Mesenchymal stem cell (in vitro differentiated cells and primary cell): ENCODE data around the gene GSTA5.
"Not testable (repeated sequence)": the region's sequence is repeated elsewhere in the genome, so short reads cannot be mapped to it uniquely, and the experiment has no call there.

ENCODE experiments used
- DNase-seq: peaks from one replicate; pipeline ENCODE4 v3.0.0-alpha.2; 2013
- H2AFZ ChIP-seq: one replicate; pipeline ENCODE4 v1.6.1; 2013; ENCODE audit warnings: low read depth, mild to moderate bottlenecking, control low read depth, inconsistent platforms, low read length, moderate library complexity
- H2AK5ac ChIP-seq: 2 replicates; pipeline ENCODE4 v1.6.1; 2013; ENCODE audit warnings: low read length, moderate library complexity, mild to moderate bottlenecking, inconsistent platforms; ENCODE audit not compliant: severe bottlenecking
- H2BK120ac ChIP-seq: one replicate; pipeline ENCODE4 v1.6.1; 2013; ENCODE audit warnings: low read depth, mild to moderate bottlenecking, inconsistent platforms, low read length, moderate library complexity
- H2BK12ac ChIP-seq, 2 experiments: one replicate each; pipeline ENCODE4 v1.6.1; 2013; ENCODE audit warnings: inconsistent platforms in 2 of 2, low read length in 2 of 2, mild to moderate bottlenecking in 2 of 2, moderate library complexity in 2 of 2, control low read depth in 1 of 2
- H2BK15ac ChIP-seq: one replicate; pipeline ENCODE4 v1.6.1; 2013; ENCODE audit warnings: mild to moderate bottlenecking, low read depth, inconsistent platforms; ENCODE audit not compliant: poor library complexity, severe bottlenecking
- H2BK5ac ChIP-seq: 2 replicates; pipeline ENCODE4 v1.6.1; 2013; ENCODE audit warnings: low read depth, mild to moderate bottlenecking, low read length, control low read depth, inconsistent platforms; ENCODE audit not compliant: poor library complexity, severe bottlenecking
- H3K14ac ChIP-seq, 2 experiments: one replicate each; pipeline ENCODE4 v1.6.1; 2013; ENCODE audit warnings: inconsistent platforms in 2 of 2, low read length in 2 of 2, control low read depth in 1 of 2, mild to moderate bottlenecking in 1 of 2, moderate library complexity in 1 of 2
- H3K18ac ChIP-seq, 2 experiments: one replicate each; pipeline ENCODE4 v1.6.1; 2013; ENCODE audit warnings: inconsistent platforms in 2 of 2, low read length in 2 of 2, control low read depth in 1 of 2, low read depth in 1 of 2, mild to moderate bottlenecking in 1 of 2
- H3K23ac ChIP-seq, 2 experiments: one replicate each; pipeline ENCODE4 v1.6.1; 2013; ENCODE audit warnings: inconsistent platforms in 2 of 2, low read length in 2 of 2, mild to moderate bottlenecking in 2 of 2, moderate library complexity in 2 of 2, control low read depth in 1 of 2
- H3K27ac ChIP-seq: 2 replicates; pipeline ENCODE4 v1.5.1; 2013; ENCODE audit warnings: mild to moderate bottlenecking, moderate library complexity, low read length, control low read depth, inconsistent platforms; ENCODE audit not compliant: poor library complexity, severe bottlenecking
- H3K27me3 ChIP-seq, 2 experiments: 2 replicates each; pipeline versions ENCODE4 v1.6.1 to v1.7.0; 2013; ENCODE audit warnings: low read length in 2 of 2, mild to moderate bottlenecking in 2 of 2, moderate library complexity in 2 of 2, control low read depth in 1 of 2, inconsistent platforms in 1 of 2; ENCODE audit not compliant: control insufficient read depth in 1 of 2, insufficient read depth in 1 of 2
- H3K36me3 ChIP-seq, 2 experiments: 2 replicates each; pipeline versions ENCODE4 v1.6.1 to v1.7.0; 2013; ENCODE audit warnings: low read length in 2 of 2, control low read depth in 1 of 2, inconsistent platforms in 1 of 2, low read depth in 1 of 2, mild to moderate bottlenecking in 1 of 2; ENCODE audit not compliant: insufficient read depth in 2 of 2, control insufficient read depth in 1 of 2
- H3K4ac ChIP-seq, 2 experiments: one replicate each; pipeline ENCODE4 v1.6.1; 2013; ENCODE audit warnings: inconsistent platforms in 2 of 2, low read length in 2 of 2, mild to moderate bottlenecking in 2 of 2, moderate library complexity in 2 of 2, control low read depth in 1 of 2, low read depth in 1 of 2
- H3K4me1 ChIP-seq: 2 replicates; pipeline ENCODE4 v1.6.1; 2013; ENCODE audit warnings: low read depth, low read length, control low read depth; ENCODE audit not compliant: control insufficient read depth, insufficient read depth
- H3K4me2 ChIP-seq: 2 replicates; pipeline ENCODE4 v1.6.1; 2013; ENCODE audit warnings: low read length, mild to moderate bottlenecking, inconsistent platforms; ENCODE audit not compliant: poor library complexity, severe bottlenecking
- H3K4me3 ChIP-seq, 2 experiments: 2 replicates each; pipeline versions ENCODE4 v1.5.1 to v1.7.0; 2013; ENCODE audit warnings: low read length in 2 of 2, mild to moderate bottlenecking in 2 of 2, control low read depth in 1 of 2, low read depth in 1 of 2; ENCODE audit not compliant: insufficient read depth in 1 of 2
- H3K79me1 ChIP-seq: replicated peaks from 2 replicates; pipeline ENCODE4 v1.6.1; 2013; ENCODE audit warnings: mild to moderate bottlenecking, control low read depth, low read length, inconsistent platforms; ENCODE audit not compliant: poor library complexity, severe bottlenecking
- H3K9ac ChIP-seq: 2 replicates; pipeline ENCODE4 v1.7.0; 2013; ENCODE audit warnings: mild to moderate bottlenecking, low read length, moderate library complexity
- H3K9me3 ChIP-seq: 2 replicates; pipeline ENCODE4 v1.7.0; 2013; ENCODE audit warnings: mild to moderate bottlenecking, low read length; ENCODE audit not compliant: control insufficient read depth
- H4K8ac ChIP-seq: one replicate; pipeline ENCODE4 v1.6.1; 2013; ENCODE audit warnings: inconsistent platforms, mild to moderate bottlenecking, low read length, moderate library complexity
- H4K91ac ChIP-seq: one replicate; pipeline ENCODE4 v1.6.1; 2013; ENCODE audit warnings: mild to moderate bottlenecking, low read length, inconsistent platforms
- WGBS: methylation state at CpG from one replicate; pipeline ENCODE4 v1.1.7; 2013; ENCODE audit warnings: mixed read lengths; 5-methylcytosine and 5-hydroxymethylcytosine counted together

Gene GSTA5

GRCh38 chr6:52868899-52869298 lies 28.3 kb upstream of the GSTA5 start:
- not testable (repeated sequence) for H2BK15ac ChIP-seq, DNase-seq, H4K91ac ChIP-seq, H3K9me3 ChIP-seq, H2AFZ ChIP-seq, H4K8ac ChIP-seq, H3K23ac ChIP-seq, H2AK5ac ChIP-seq, H3K9ac ChIP-seq, H3K79me1 ChIP-seq, H3K27ac ChIP-seq, H3K4ac ChIP-seq, H3K18ac ChIP-seq, H2BK120ac ChIP-seq, H3K14ac ChIP-seq, H3K36me3 ChIP-seq, H3K4me1 ChIP-seq, H2BK5ac ChIP-seq, H3K4me3 ChIP-seq, H3K4me2 ChIP-seq, H2BK12ac ChIP-seq, H3K27me3 ChIP-seq
- WGBS = 80% methylated on average over 4 of the region's 5 CpGs

- WGBS = no CpG with 5 or more reads among the region's 1 CpG
- no peak overlapping the region for H2BK15ac ChIP-seq
Measured at GRCh38 chr6:52868240-52868639, 27.6 kb upstream of the GSTA5 start.

GRCh38 chr6:52861151-52861550 lies 20.5 kb upstream of the GSTA5 start:
- H3K27me3 ChIP-seq = peaks cover 5 to 18% of the 10 kb centered on the region in 2 experiments
- H3K18ac ChIP-seq, H2BK12ac ChIP-seq, DNase-seq, H3K4me1 ChIP-seq, H2AK5ac ChIP-seq, H3K9ac ChIP-seq, H3K79me1 ChIP-seq, H3K4me2 ChIP-seq, H3K4me3 ChIP-seq, H2BK5ac ChIP-seq, H3K36me3 ChIP-seq, H3K23ac ChIP-seq, H4K91ac ChIP-seq, H3K4ac ChIP-seq, H3K9me3 ChIP-seq, H3K27ac ChIP-seq, H2BK15ac ChIP-seq, H4K8ac ChIP-seq, H2AFZ ChIP-seq, H3K14ac ChIP-seq, H2BK120ac ChIP-seq: not testable (repeated sequence)
- WGBS = 76% methylated on average over 7 of the region's 7 CpGs

More at GRCh38 chr6:52868240-52868639, 27.6 kb upstream of the GSTA5 start:
- H3K4me2 ChIP-seq = no peak overlapping the region
- H3K36me3 ChIP-seq = no peaks in the 10 kb centered on the region
- H3K18ac ChIP-seq = no peak overlapping the region
- H3K23ac ChIP-seq = no peak overlapping the region
- DNase-seq = no peak
- H2BK12ac ChIP-seq = no peak overlapping the region
- H2AFZ ChIP-seq = no peak overlapping the region
- no peak overlapping the region for H2BK120ac ChIP-seq
- no peak overlapping the region for H2BK5ac ChIP-seq
- no peaks in the 10 kb centered on the region for H3K4me1 ChIP-seq
- no peak overlapping the region for H3K4ac ChIP-seq
- no peak overlapping the region for H3K27ac ChIP-seq
- H3K9ac ChIP-seq = no peak overlapping the region
- H3K9me3 ChIP-seq = no peaks in the 10 kb centered on the region
- H2AK5ac ChIP-seq = no peak overlapping the region
- H3K79me1 ChIP-seq = no peaks in the 10 kb centered on the region
- H4K8ac ChIP-seq = no peak overlapping the region
- H3K27me3 ChIP-seq = peaks cover 2 to 7% of the 10 kb centered on the region in 2 experiments
- no peak overlapping the region for H3K4me3 ChIP-seq
- H4K91ac ChIP-seq = no peak overlapping the region
- H3K14ac ChIP-seq = no peak overlapping the region

- no peak overlapping the region for H4K8ac ChIP-seq
- H3K4me1 ChIP-seq = no peaks in the 10 kb centered on the region
- H4K91ac ChIP-seq = no peak overlapping the region
- H3K4me3 ChIP-seq = no peak overlapping the region
- H2AFZ ChIP-seq = no peak overlapping the region
- H3K18ac ChIP-seq = no peak overlapping the region
- no peak overlapping the region for H3K14ac ChIP-seq
- H3K9ac ChIP-seq = no peak overlapping the region
- H2BK120ac ChIP-seq = no peak overlapping the region
- H3K79me1 ChIP-seq = no peaks in the 10 kb centered on the region
- no peak overlapping the region for H2BK12ac ChIP-seq
- H2BK15ac ChIP-seq = no peak overlapping the region
- H2AK5ac ChIP-seq = no peak overlapping the region
- H3K27ac ChIP-seq = no peak overlapping the region
- H3K27me3 ChIP-seq = peaks cover 5 to 36% of the 10 kb centered on the region in 2 experiments
- H2BK5ac ChIP-seq = no peak overlapping the region
- no peak for DNase-seq
- no peak overlapping the region for H3K4me2 ChIP-seq
- 98% methylated on average over 4 of the region's 4 CpGs for WGBS
- H3K4ac ChIP-seq = no peak overlapping the region
- H3K23ac ChIP-seq = no peak overlapping the region
- H3K9me3 ChIP-seq = no peaks in the 10 kb centered on the region
- H3K36me3 ChIP-seq = no peaks in the 10 kb centered on the region
Measured at GRCh38 chr6:52858416-52858815, 17.8 kb upstream of the GSTA5 start.
